Kidney glomerular epithelial cell (primary cell): ENCODE measurements around the gene SFXN5.
"Not testable (repeated sequence)": the region's sequence is repeated elsewhere in the genome, so short reads cannot be mapped to it uniquely, and the experiment has no call there.

Source experiments
- DNase-seq: peaks from one replicate; lab custom pipeline; 2025; lab: John Stamatoyannopoulos, UW

SFXN5 gene

GRCh38 chr2:72923833-72924352, 147.6 kb downstream of the SFXN5 start:
- DNase-seq = no peak

GRCh38 chr2:72921853-72922252, 149.7 kb downstream of the SFXN5 start:
- DNase-seq = no peak

GRCh38 chr2:72921088-72921851, 150.2 kb downstream of the SFXN5 start:
- DNase-seq = no peak

- no peak for DNase-seq
Measured at GRCh38 chr2:72920318-72921087, 151.0 kb downstream of the SFXN5 start.

GRCh38 chr2:72919414-72920317, 151.8 kb downstream of the SFXN5 start:
- DNase-seq = no peak

GRCh38 chr2:72917877-72918553, 153.5 kb downstream of the SFXN5 start:
- DNase-seq = no peak

GRCh38 chr2:72917138-72917876, 154.2 kb downstream of the SFXN5 start, which contains the start of gene EMX1:
EMX1 (plus strand) TSS chr2:72917519; CDS start chr2:72917853, 334 bp downstream.
- peak; percentile 25 for DNase-seq

- DNase-seq = no peak
Measured at GRCh38 chr2:72916743-72917137, 154.8 kb downstream of the SFXN5 start.

GRCh38 chr2:72915907-72916742, 155.4 kb downstream of the SFXN5 start:
- DNase-seq = peak; percentile 57

GRCh38 chr2:72915320-72915906, 156.1 kb downstream of the SFXN5 start:
- no peak for DNase-seq

GRCh38 chr2:72914589-72915319, 156.8 kb downstream of the SFXN5 start:
- no peak for DNase-seq

- no peak for DNase-seq
Measured at GRCh38 chr2:72914206-72914559, 157.3 kb downstream of the SFXN5 start.

- DNase-seq = no peak
Measured at GRCh38 chr2:72913486-72914205, 157.9 kb downstream of the SFXN5 start.

GRCh38 chr2:72911256-72911655, 160.3 kb downstream of the SFXN5 start:
- no peak for DNase-seq

GRCh38 chr2:72908741-72909140, 162.8 kb downstream of the SFXN5 start:
- no peak for DNase-seq

- not testable (repeated sequence) for DNase-seq
Measured at GRCh38 chr2:72907369-72907768, 164.1 kb downstream of the SFXN5 start.

GRCh38 chr2:72901426-72901825, 170.1 kb downstream of the SFXN5 start:
- DNase-seq = no peak

GRCh38 chr2:72900191-72900825, 171.2 kb downstream of the SFXN5 start:
- no peak for DNase-seq
